Measurements from ENCODE around the gene PNPLA1.
"Not testable (repeated sequence)": the region's sequence is repeated elsewhere in the genome, so short reads cannot be mapped to it uniquely, and the experiment has no call there.

PNPLA1 gene

DNA sequence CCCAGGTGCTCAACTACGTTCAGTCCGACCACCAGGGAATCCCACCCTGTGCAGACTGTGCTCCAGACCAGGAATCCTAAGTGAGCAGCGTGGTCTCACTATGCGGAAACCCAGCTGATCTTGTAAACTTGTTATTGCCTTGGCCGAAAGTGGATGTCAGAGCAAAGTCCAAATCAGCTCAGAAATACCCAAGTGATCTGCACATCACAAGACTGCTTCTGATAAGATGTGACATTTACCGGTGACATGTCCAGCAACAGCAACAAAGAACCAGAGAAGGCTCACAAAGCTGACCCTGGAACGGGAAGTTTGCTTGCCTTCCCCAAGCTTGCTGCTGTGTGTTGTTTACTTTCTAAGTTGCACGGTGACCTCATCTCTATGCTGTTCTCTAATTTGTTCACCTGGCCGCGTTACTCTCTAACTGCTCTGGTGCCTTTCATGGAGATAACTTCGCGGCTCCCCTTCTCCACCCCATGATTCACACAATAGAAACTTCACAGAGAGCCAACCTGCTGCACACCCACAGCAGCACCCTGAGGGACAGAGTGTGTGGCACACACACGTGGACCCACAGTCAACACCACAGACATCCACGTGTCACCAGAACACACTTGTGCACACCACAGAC, 65.1 kb downstream of the PNPLA1 start:
- peak in 1 of 58 donors; percentile 11 for DNase-seq

DNA sequence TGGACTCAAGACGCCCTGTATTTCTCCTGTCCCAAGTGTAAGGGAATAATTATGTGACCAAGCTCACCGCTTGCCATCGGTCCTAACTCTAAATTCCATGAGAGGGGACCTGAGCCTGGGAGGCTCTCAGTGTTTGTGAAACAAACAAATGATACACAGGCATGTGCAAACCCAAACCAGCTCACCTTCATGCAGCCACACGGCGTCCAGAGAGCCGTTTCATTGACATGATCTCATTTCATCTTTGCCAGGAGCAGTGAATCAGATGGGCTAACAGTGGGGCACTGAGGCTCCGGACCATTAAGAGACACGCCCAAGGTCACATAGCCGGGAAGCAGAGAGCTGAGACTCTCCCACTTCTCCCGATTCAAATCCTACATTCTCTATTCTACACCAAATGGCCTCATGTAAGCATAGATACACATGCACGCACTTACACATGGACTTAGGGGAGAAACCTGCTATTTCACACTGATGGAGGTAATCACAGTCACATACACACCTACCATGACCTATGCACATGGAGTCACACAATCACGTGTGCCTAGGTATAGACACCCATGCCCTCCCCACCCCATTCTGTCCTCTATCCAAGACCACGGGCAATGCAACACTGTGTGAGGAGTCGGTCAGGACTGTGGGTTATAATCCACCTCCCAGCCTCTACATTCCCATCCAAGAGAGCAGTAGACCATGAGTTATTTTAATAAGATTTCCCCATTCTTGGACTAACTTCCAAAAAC, 65.8 kb downstream of the PNPLA1 start:
- no peak for DNase-seq

DNA sequence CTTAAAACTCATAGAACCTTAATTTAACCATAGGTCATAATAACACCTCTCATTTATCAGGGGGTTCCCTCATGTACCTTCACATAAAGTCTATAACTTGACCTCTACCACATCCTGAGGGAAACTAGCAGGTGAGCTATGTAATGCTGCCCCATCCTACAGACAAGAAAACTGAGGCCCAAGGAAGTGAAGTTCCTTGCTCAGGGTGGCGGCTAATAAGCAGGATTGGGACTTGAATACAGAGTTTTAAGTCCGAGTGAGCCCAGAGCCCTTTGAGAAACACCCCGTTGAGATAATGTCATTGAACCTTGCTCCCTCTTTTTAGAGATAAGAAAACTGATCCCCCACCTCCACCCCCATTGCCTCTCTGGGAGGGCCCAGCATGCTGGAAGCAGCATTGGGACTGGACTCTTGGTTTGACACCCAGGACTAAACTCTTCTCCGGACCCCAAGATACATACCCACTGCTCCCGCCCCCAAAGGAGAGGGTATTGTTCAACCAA, 66.4 kb downstream of the PNPLA1 start:
- DNase-seq = no peak

DNA sequence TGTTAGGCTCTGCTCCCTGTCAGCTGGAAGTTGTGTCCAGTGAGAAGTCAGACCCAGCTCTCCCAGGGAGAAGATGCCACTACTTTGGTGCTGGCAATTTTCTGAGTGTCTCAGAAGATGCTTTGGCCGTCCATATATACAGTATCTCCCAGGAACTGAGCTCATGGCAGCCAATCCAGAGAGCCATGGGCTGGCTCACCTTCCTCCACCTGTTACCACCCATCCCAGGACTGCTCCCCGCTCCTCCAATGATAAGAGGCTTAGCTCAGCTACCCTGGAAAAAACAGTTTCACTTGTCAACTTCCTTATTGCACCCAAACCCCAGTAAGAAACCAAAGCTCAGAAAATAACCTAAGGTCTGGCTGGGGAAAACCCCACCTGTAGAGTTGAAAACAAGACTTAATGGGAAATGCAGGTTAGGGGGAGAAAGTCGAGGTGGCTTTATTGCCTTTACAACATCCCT, 67.0 kb downstream of the PNPLA1 start, which contains the start of gene BNIP5:
TSS of gene BNIP5 (minus strand) at position 110 of the 463 bp plus-strand sequence. CDS start 6,198 bp downstream, outside the sequence.
- no peak for DNase-seq

DNA sequence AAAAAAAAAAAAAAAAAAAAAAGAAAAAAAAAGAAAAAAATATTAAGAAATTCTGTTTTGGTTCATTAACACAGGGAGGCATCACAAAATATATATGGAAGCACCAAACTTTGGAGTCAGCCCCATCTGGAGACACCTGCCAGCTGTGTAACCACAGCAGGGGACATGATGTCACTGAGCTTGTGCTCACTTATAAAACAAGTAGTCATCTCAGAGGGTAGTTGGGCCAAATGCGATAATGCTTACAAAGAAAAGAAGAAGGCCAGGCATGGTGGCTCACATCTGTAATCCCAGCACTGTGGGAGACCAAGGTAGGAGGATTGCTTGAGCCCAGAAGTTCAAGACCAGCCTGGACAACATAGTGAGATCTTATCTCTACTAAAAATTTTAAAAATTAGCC, 68.0 kb downstream of the PNPLA1 start:
- DNase-seq = no peak

DNA sequence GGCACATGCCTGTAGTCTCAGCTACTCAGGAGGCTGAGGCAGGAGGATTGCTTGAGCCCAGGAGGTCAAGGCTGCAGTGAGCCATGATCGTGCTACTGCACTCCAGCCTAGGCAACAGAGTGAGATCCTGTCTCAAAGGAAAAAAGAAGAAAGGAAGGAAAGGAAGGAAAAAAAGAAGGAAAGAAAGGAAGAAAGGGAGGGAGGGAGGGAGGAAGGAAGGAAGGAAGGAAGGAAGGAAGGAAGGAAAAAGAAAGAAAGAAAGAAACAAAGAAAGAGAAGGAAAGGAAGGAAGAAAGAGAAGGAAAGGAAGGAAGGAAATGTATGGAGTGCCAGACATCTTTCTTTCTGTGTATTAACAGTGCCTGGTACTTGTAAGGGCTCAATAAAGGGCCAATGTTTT, 68.4 kb downstream of the PNPLA1 start:
- not testable (repeated sequence) for DNase-seq

DNA sequence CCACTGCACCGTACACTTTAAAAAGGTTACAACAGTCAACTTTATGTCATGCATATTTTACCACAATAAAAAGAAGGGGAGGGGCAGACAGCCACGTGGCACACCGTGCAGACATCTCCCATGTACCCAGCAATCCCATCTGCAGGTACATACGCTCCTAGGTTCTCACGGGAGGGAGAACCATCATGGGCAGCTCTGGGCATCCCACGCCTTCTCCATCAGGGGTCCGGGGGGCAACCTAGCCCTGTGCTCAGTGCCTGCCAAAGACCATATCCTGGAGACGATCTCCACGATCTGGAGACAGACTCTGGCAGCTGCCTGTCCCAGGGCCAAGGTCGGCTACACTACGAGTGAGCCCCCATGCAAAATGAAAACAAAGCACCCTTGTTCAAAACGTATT, 69.3 kb downstream of the PNPLA1 start:
- no peak for DNase-seq

DNA sequence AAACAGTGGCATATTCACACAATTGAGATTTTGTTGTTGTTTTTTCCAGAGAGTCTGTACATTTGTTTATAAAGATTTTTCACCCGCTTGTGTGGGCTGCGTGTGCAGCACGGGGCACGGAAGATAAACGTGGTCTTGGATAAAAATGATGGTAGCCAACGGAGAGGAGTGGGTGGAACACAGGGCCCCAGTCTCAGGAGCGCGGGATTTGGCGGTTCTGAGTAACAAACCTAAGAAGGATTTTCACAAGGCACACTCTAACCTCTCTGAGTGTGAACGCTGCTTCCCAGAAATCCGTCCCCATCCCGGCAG, 70.4 kb downstream of the PNPLA1 start:
- DNase-seq = no peak

DNA sequence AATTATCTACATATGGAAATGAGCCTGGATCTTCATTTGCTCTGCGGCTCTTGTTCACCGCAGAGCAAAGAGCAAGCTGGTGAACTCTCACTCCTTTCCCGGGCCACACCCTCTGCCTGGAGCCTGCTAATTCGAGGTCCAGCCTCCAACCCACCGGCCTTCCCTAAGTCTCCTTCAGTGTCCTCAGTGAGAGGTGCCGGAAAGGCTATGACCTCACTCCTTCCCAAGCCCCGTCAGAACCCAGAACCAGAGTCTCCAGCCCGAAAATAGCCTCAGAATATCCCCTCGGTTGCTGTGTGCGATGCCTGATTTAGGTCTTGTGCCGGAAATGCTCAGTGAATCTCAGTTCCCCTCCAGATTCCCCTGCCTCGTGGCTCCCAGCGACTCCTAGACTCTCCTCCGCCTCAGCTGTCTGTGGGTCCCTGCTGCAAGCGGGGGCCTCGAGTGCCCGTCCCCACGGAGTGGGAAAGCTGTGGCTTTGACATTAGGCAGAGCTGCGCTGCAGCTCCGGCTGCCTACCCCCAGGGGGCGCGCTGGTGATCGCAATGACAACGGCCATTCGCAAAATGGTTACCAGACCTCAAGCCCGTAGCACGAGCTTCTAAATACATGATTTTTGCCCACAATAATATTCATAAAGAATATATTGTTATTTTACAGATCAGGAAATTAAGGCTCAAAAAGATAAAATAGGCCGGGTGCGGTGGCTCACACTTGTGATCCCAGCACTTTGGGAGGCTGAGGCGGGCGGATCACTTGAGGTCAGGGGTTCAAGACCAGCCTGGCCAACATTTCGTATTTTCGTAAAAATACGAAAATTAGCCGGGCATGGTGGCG, 71.0 kb downstream of the PNPLA1 start:
- peak in 46 of 58 donors; percentile 15 to 73 (median 41) for DNase-seq

DNA sequence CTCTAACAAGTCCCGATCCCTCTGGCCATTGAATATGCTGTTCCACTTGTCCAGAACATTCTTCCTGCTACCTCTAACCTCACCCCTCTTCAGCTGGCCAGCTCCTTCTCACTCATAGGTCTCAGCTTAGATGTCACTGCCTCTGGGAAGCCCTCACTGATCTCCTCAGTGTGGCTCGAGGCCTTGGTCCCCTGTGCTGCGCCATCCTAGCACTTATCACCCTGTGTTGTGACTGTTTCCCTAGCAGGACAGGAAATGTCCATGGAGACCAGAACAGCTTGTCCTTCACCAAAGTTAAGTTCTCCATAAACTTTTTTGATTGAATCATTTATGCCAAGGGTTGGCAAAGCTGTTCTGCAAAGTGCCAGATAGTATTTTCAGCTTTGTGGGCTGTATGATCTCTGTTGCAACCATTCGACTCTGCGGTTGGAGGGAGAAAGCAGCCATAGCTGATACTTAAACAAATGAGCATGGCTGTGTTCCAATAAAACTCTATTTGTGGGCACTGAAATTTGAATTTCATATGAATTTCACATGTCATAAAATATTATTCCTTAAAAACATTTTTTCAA, 73.3 kb downstream of the PNPLA1 start:
- DNase-seq = no peak

DNA sequence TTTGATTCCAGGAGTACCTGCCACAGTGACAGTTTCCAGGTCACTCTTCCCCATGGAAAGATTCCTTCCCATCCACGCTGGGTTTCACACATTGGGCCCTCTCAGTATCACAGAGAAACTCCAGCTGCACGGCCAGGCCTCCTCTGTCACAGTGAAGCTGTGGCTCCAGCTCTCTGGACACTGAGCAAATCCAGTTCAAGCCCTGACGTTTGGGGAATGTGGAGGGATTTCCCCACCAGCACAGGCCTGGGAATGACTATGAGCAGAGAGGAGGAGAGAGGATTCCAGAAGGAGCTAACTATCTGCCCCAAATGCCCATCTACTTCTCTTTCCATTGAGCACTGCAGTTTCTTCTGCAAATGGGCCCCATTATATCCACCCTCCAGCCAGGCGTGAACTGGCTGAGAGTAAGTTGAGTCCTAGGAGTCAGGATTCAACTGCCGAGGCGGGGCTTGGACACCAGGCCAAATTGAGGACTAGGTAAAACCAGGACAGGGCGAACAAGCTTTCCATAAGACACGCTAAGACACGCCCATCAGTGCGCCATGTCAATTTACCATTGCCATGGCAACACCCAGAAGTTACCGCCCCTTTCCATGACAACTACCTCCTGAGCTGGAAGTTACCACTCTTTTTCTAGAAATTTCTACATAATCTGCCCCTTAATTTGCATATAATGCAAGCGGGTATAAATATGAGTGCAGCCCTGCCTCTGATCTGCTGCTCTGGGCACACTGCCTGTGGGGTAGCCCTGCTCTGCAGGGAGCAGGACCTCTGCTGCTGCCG, 76.0 kb downstream of the PNPLA1 start:
- no peak for DNase-seq

DNA sequence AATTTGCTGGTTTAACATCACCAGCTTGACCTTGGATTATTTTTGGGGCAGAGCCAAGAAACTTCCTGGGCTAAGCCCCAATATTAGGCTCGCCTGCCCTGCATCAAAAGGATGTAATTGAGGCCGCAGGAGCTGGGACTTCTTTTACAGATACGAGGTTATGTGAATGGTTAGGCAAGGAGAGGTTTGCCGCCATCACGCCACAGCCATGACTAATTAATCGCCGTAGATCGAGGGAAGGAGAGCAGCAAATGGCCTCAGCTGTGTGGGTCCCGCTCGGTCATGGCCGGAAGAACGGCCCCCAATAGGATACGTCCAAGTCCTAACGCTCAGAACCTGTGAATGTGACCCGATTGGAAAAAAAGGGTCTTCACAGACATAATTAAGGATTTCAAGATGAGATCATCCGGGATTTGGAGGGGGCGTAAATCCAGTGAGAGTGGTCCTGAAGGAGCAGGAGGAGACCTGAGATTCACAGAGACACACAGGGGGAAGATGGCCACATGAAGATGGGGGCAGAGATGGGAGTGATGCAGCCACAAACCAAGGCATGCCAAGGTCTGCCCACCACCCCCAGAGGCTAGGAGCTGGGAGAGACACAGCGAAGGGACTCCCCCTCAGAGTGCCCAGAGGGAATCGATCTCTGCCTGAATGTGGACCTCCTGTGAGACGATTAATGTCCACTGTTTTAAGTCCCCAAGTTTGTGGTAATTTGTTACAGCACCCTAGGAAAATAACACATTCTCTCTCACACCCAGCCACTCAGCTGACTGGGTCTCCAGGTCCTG, 76.8 kb downstream of the PNPLA1 start:
- DNase-seq = no peak

DNA sequence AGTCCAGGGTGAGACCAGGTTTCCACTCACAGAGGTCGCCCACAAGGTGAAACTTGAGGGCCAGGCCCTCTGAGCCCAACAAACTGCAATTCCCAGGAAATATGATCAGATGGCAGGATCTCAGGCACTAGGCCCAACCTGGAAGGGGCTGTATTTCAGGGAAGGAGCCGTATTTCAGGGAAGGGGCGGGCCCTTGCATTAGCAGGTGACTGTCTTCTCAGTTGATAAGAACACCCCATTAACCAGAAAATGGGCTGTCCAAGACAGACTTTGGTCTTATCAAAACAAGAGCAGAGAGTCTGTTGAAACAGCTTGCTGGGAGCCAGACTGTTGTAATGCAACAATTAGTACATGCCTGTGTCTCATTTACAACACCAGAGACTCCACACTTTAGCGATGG, 77.8 kb downstream of the PNPLA1 start:
- DNase-seq = no peak

DNA sequence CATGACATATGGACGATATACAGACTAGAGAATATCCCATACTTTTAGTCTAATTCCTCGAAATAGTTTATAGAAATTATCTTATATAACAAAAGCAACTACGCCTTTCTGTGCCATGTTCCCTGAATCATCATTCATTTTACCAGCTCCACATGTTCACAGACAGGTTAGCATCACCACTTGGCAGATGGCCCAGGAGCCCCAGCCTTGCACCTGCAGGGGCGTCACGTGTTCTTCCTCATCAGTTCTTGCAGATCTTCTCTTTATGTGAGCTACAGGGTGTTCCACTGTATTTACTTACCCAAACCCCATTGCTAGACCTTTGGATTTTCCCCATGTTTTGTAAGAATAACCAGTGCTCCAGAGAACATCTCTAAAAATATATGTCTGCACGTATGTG, 79.4 kb downstream of the PNPLA1 start:
- DNase-seq = peak in 6 of 58 donors; percentile 9 to 37 (median 14)

DNA sequence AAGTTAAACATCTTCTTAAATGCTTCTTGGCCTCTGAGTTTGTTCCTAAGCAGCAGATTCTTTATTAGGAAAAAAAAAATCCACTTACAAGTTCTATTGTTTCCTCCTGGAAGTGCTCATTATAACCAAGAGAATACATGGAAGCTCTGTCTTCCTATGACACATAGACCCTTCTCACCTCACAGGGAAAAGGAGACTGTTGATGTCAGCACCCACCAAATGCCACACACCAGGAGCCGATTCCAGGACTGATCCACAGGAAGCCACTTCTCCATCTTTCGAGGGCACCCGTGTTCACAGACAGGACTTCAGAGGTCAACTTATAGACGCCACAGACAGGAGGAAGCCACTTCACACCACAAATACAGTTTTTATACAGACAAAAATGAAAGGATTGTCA, 80.2 kb downstream of the PNPLA1 start:
- DNase-seq = no peak

DNA sequence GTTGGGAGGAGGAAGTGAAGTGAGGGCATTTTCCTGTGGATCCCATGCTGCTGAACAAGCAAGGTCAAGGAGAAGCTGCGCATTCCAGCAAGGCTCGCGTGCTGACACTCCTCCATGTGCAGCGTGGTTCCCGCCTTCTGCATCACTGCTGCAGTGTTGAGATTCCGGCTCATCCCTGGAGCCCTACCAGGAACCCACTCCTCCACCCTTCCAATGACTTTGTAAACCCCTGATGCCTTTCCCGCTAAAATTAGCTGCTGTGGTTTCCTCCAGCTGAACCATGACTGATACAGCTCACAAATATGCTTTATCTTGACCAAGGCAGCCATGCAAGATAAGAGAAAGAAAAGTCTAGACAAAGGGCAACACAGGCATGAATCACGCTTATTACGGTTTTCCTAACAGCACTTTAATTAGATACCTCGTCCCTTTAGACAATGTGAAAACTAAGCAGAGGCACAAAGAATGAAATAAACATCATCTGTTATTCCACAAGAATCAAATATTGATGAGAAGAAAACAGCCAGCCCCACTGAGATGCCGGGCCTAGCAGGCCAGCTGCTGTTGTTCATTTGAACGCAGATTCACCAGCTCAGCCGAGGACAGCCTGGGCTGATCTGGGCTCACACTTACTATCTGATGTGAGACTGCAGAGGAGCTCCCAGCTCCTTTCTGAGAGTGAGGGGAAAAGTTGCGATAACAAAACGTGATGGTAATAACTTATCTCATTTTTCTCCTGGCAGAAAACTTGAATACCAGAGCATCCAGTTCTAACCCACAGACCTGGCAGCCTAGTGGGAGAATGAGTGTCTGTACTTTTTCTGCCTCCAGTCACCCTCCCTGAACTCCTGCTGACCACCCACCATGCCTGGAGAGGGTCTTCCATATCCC, 81.1 kb downstream of the PNPLA1 start:
- DNase-seq = no peak

DNA sequence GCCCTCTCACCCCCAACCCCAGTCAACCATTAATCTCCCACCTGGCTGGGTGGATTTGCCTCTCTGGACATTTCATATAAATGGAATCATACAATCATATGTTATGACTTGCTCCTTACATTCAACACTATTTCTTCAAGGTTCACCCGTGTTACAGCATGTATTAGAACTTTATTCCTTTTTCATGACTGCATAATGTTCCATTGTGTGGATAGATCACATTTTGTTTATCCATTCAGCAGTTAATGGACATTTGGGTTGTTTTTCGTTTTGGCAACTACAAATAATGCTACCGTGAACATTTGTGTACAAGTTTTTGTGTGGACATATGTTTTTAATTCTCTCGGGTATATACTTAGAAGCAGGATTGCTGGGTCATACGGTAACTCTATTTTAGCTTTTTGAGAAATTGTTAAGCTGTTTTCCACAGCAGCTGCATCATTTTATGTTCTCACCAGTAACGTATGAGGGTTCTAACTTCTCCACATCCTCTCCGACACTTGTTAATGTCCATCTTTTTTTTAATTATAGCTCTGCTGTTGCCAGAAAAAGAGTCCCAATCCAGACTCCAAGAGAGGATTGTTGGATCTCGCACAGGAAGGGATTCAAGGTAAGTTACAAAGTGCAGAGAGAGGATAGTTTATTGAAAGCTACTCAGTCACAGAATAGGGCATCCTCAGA, 82.8 kb downstream of the PNPLA1 start:
- DNase-seq = no peak

DNA sequence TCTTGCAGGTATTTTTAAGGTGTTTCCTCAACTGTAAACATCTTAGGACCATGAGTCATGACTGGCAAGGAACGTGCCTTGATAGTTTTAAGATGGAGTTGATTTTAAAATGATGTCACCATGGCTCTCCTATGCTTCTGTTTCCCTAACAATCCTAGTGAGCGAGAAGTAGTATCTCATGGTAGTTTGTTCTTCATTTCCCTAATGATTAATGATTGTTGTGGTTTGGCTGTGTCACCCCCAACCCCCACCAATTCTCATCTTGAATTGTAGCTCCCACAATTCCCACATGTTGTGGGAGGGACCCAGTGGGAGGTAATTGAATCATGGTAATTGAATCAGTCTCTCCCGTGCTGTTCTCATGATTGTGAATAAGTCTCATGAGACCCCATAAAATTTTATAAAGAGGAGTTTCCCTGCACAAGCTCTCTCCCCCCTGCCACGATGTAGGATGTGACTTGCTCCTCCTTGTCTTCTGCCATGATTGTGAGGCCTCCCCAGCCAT, 83.6 kb downstream of the PNPLA1 start:
- DNase-seq = no peak

Data from anterior cingulate cortex (tissue), 58 donors.